DND-41 (cell line): ENCODE measurements around the gene TIE1.

ENCODE experiments used
- EZH2 ChIP-seq: IDR thresholded peaks from 3 replicates; pipeline ENCODE4 v1.6.1; 2012; ENCODE audit warnings: borderline replicate concordance, low read depth, mild to moderate bottlenecking, moderate library complexity, low read length, inconsistent platforms; ENCODE audit not compliant: severe bottlenecking
- TF ChIP-seq, protein P1 (sequence below): IDR thresholded peaks from 2 replicates; pipeline ENCODE4 v1.5.1; 2012; ENCODE audit warnings: borderline replicate concordance, low read length, moderate library complexity, mild to moderate bottlenecking; ENCODE audit not compliant: poor library complexity, severe bottlenecking; ENCODE audit errors: extremely low read depth

DNA sequence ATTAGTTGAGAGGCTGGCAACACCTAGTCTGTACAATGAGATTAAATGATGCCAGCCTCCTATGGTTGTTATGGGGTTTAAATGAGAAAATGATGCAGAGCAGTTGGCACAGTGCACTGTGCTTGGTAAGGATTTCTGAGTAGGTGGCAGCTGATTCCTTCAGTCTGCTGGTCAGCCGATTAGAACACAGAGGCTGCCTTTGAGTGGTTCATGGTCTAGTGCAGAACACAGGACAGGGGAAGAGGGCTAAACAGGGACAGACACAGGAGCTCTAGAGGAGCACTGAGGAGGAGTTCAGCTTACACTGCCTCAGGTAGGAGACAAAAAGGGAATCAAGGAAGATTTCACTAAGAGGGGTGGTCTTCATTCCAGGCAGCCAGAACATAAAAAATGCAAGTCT, 1.4 kb downstream of the TIE1 start:
- TF ChIP-seq, protein P1, sequence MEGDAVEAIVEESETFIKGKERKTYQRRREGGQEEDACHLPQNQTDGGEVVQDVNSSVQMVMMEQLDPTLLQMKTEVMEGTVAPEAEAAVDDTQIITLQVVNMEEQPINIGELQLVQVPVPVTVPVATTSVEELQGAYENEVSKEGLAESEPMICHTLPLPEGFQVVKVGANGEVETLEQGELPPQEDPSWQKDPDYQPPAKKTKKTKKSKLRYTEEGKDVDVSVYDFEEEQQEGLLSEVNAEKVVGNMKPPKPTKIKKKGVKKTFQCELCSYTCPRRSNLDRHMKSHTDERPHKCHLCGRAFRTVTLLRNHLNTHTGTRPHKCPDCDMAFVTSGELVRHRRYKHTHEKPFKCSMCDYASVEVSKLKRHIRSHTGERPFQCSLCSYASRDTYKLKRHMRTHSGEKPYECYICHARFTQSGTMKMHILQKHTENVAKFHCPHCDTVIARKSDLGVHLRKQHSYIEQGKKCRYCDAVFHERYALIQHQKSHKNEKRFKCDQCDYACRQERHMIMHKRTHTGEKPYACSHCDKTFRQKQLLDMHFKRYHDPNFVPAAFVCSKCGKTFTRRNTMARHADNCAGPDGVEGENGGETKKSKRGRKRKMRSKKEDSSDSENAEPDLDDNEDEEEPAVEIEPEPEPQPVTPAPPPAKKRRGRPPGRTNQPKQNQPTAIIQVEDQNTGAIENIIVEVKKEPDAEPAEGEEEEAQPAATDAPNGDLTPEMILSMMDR = no peak
- no peak for TF ChIP-seq EZH2
